MCF 10A (cell line): ENCODE measurements around the gene FAAP20. TPM values are rescaled to one million over a fixed set of nuclear protein-coding genes. Genes with fewer than 3 reads are reported as not detected.

Experiments used
- BruUV-seq: library from RNA; stranded (reverse); fragments of 400-500 nt; replicated peaks from 2 replicates; lab custom pipeline; 2021; lab: Mats Ljungman, UMichigan
- CTCF ChIA-PET: fragments of 300-600 bp; sonication (Branson Sonifier 250); formaldehyde crosslinking; extraction: SDS; loops from one replicate; lab custom pipeline; 2021; ENCODE audit warnings: antibody characterized with exemption, inconsistent platforms; lab: Yijun Ruan, JAX
- POLR2A ChIA-PET: fragments of 300-600, 350-650 bp; sonication (Branson Sonifier 250); formaldehyde crosslinking; extraction: SDS; loops from one replicate; lab custom pipeline; 2020; ENCODE audit warnings: antibody characterized with exemption, inconsistent platforms; lab: Yijun Ruan, JAX
- DNase-seq: peaks from one replicate; pipeline ENCODE4 v3.0.0-alpha.2; 2018; ENCODE audit not compliant: unreplicated experiment
- H3K27ac Mint-ChIP-seq: one replicate; pipeline ENCODE4 v1.8.0; 2022; ENCODE audit warnings: mild to moderate bottlenecking, low read depth, mixed read lengths; ENCODE audit not compliant: unreplicated experiment
- H3K27me3 Mint-ChIP-seq: one replicate; pipeline ENCODE4 v1.8.0; 2022; ENCODE audit warnings: mixed read lengths; ENCODE audit not compliant: insufficient read depth, unreplicated experiment
- H3K36me3 Mint-ChIP-seq: one replicate; pipeline ENCODE4 v1.8.0; 2022; ENCODE audit warnings: mild to moderate bottlenecking, moderate library complexity, mixed read lengths; ENCODE audit not compliant: insufficient read depth, unreplicated experiment
- H3K4me1 Mint-ChIP-seq: one replicate; pipeline ENCODE4 v1.8.0; 2022; ENCODE audit warnings: mixed read lengths; ENCODE audit not compliant: insufficient read depth, unreplicated experiment
- H3K4me3 Mint-ChIP-seq: one replicate; pipeline ENCODE4 v1.8.0; 2022; ENCODE audit warnings: mild to moderate bottlenecking, moderate library complexity, mixed read lengths; ENCODE audit not compliant: unreplicated experiment
- H3K9me3 Mint-ChIP-seq: one replicate; pipeline ENCODE4 v1.8.0; 2022; ENCODE audit warnings: mixed read lengths; ENCODE audit not compliant: unreplicated experiment
- CTCF ChIP-seq: fragments of 200-600 bp; IDR thresholded peaks from one replicate; pipeline ENCODE4 v1.8.0; 2022; ENCODE audit warnings: antibody characterized with exemption, mild to moderate bottlenecking; ENCODE audit not compliant: unreplicated experiment
- intact Hi-C: fragments of 100-400 bp; cut with micrococcal nuclease; formaldehyde crosslinking; loops from 2 replicates; pipeline ENCODE4 v1.14.1; 2022
- total RNA-seq: library from RNA; stranded (reverse); gene quantifications from 2 replicates; pipeline ENCODE4 v1.2.3, GENCODE V29; 2022

FAAP20 gene
- total RNA-seq, 1 experiment from 2014 or later: 75.9 TPM

DNA sequence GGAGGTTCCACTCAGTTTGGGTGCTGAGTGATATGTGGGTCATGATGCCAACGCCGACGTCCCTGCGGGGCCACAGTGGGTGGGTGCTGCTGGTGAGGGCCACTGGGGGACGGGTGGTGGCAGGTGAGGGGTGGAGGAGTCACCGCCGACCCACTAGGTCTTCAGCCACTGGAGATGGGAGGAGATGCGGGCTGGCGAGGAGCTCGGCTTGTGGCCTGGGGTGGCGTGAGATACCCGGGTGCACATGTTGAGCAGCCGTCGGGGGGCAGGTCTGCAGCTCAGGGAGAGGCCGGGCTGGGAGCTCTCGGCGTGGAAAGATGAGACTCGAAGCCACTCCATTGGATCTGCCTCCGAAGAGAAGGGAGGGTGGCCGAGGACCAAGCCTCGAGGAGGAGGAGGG is 40.5 kb downstream of the FAAP20 start:
- Mint-ChIP-seq H3K36me3 (peaks cover 16% of the 10 kb centered on the region), H3K9me3 (peaks cover 10% of the 10 kb centered on the region), H3K4me3 (no peak overlapping the region), H3K4me1 (no peaks in the 10 kb centered on the region), H3K27me3 (no peaks in the 10 kb centered on the region), H3K27ac (no peak overlapping the region)
- no TSS peak for BruUV-seq
- DNase-seq: no peak
- intact Hi-C loops: no loop called here
- TF ChIP-seq CTCF: no peak
- ChIA-PET POLR2A (no interaction called here), CTCF (interaction anchor here (0.7 to 1.1 kb wide), 4 partner anchors 20 to 228 kb away, joined by 3 to 4 read pairs (median 3); partner anchors contain the start of gene FAAP20)

DNA sequence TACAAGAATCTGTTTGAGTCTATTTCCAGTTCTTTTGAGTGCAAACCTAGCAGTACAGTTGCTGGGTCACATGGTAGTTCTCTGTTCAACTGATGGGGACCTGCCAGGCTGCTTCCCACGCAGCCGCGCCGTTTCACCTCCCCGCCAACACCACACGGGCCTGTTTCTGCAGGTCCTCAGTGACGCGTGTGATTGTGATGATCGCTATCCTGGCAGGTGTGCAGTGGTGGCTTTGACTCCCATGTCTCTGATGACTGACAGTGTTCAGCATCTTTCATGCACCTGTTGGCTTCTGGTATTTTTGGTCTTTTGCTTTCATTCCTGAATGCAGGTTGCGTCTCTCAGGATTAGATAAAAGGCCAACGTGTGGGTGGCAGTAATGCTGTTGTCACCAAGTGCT is 41.6 kb downstream of the FAAP20 start:
- Mint-ChIP-seq H3K4me1 (no peaks in the 10 kb centered on the region), H3K27ac (no peak overlapping the region)

GRCh38 chr1:2151911-2152310 is 42.7 kb downstream of the FAAP20 start:
- Mint-ChIP-seq H3K4me3 (no peak overlapping the region), H3K27ac (no peak overlapping the region), H3K4me1 (no peaks in the 10 kb centered on the region), H3K9me3 (peaks cover 10% of the 10 kb centered on the region), H3K36me3 (peaks cover 18% of the 10 kb centered on the region), H3K27me3 (no peaks in the 10 kb centered on the region)
- no TSS peak for BruUV-seq
- POLR2A ChIA-PET: no interaction called here
- intact Hi-C loops: no loop called here
- TF ChIP-seq CTCF: no peak
- DNase-seq: no peak
- CTCF ChIA-PET: interaction anchor here (3.6 kb wide), 2 partner anchors 12 to 22 kb away, joined by 22 to 25 read pairs; no protein-coding TSS in a partner anchor

More for the DNA sequence above, 41.6 kb downstream of the FAAP20 start:
- ChIA-PET CTCF (no interaction called here), POLR2A (no interaction called here)
- Mint-ChIP-seq H3K4me3 (no peak overlapping the region), H3K27me3 (no peaks in the 10 kb centered on the region), H3K9me3 (peaks cover 10% of the 10 kb centered on the region), H3K36me3 (peaks cover 18% of the 10 kb centered on the region)
- no peak for DNase-seq
- BruUV-seq: no TSS peak
- no peak for TF ChIP-seq CTCF
- intact Hi-C loops: no loop called here

DNA sequence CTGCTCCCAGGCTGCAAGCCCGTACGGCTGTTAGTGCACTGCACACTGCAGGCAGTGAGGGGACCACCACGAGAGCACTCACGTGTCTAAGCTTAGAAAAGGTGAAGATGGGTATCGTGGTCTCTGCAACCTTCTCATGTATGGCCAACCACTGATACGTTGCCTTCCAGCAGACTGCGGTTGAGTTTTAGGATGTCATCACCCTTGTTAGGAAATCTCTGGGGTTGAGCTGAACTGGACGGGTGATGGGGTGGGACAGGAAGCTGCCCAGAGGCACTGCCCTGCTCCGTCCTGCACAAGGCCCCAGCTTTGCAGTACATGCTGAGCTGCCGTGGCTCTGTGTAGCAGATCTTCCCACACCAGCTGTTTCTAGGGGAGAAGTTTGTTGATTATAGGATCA is 43.3 kb downstream of the FAAP20 start:
- Mint-ChIP-seq H3K36me3 (peaks cover 18% of the 10 kb centered on the region), H3K4me1 (no peaks in the 10 kb centered on the region), H3K4me3 (no peak overlapping the region), H3K9me3 (peaks cover 10% of the 10 kb centered on the region), H3K27me3 (no peaks in the 10 kb centered on the region), H3K27ac (no peak overlapping the region)
- ChIA-PET POLR2A (no interaction called here), CTCF (interaction anchor here (3.6 kb wide), 2 partner anchors 11 to 23 kb away, joined by 22 to 25 read pairs; no protein-coding TSS in a partner anchor)
- BruUV-seq: no TSS peak
- intact Hi-C loops: no loop called here
- peak; percentile 25 for DNase-seq
- no peak for TF ChIP-seq CTCF
